Cerebellar cortex (tissue), 1 donor: ENCODE results near the gene ANXA6.

Source experiments
- DNase-seq: peaks from one replicate; pipeline ENCODE4 v3.0.0-alpha.2; 2015; ENCODE audit warnings: low spot score

The ANXA6 gene

DNA sequence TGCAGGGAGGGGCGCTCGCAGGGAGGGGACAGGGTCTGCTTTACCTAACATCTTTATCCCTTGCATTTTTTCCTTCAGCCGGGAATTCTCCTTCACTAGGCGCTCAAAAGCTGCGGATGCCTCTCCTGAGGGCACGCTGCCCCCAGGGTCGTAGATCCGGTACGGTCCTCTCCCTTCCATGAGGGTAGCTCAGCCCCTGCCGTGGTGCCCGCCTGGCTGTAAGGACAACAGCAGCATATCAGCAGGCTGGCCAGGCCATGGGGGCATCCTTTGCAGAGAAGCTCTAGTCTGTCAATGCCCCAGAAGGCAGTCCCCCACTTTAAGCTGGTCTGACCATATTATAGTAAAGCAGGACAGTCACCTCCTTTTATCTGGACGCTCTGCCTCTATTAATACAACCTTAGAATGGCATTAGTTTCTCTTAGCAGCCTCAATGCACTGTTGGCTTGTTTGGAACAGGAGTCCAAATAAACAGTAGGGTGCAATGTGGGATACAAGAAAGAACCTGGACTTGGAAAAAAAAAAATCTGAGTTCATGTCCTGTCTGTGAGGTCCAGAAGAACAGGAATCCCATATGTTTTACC lies 92.6 kb downstream of the ANXA6 start:
- DNase-seq, result no peak

DNA sequence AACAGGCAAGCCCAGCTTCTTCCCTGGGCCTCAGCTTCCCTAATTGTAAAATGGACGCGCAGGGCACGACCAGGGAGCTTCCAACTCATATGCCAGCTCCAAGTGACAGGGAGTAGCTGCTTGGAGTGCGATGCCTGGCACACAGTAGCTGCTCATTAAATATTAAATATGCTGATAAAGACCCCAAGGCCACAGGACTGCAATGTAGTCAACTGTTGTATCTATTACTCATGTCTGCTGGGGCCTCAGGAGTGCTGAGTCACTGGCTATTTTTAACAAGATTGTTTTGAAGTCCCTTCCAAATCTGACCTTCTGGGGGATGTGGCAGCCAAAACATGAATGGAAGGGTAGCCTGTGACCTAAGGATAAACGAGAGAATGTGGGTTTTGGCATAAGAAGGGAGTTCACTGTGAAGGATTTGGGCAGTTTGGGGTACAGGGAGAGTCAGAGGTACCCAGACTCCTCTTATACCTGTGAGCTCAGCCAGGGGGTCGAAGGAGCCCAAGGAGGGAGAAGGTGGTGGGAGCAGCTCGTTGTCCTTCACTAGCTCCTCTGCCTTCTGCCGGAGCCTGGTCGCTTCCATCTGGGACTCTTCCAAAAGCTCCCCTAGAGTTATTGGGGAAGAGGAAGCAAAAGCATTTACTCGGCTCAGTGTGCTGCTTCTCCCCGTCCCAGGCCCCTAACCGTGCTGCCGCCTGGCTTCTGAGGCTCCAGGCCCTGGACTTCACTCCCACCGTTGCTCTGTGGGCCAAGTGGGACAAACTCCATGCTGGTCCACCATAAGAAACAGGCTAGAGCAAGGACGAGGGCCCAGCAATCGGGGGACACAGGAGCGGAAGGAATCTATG lies 94.2 kb downstream of the ANXA6 start:
- DNase-seq, result peak; percentile 65

DNA sequence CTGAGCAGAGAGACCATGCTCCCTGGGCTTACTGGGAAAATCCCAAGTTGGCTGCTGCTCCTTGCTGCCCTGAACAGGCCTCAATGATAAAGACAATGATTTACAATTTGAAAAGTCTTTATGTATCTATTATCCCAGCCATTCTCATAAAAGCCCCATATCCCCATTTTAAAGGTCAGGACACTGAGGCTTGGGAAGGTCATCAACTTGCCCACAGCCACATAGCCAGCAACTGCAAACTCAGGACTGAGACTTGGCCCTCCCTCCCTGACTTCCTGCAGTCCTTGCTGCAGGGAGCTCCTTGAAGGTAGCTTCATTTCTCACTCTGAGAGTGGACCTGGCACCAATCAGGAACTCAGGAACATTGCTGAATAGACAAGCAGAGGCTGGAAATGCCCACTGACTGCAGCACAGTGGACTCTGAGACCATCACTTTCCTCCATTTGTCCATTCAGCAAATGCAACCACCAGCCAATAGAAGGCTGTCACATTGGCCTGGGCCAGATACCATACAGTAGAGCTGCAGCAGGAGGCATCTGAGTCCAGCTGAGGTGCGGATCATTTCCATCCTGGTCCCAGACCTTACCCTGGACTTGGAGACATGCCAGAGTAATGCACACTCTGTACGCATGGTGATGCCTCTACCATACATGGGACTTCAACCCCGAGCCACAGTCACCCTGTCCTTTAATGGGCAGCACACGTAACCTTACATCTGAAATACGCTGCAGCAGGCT lies 95.0 kb downstream of the ANXA6 start:
- DNase-seq, result no peak

DNA sequence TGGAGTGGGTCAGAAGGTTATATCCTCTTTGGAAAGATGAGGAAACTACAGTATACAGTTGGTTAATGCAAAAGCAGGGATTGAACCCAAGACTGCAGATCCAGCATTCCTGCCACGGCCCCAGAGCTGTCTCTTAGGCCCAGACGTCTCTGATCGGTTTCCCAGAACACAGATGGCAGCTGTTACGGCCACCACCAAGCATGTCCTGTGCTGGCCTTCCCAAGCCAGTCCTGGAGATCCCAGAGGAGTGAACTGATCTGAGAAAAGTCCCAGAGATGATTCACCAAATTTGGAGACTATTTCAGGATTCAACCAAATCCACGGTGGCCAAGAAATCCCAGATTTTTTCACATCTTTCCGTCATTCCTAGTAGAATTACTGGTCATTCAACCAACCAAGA lies 96.8 kb downstream of the ANXA6 start:
- no peak for DNase-seq

DNA sequence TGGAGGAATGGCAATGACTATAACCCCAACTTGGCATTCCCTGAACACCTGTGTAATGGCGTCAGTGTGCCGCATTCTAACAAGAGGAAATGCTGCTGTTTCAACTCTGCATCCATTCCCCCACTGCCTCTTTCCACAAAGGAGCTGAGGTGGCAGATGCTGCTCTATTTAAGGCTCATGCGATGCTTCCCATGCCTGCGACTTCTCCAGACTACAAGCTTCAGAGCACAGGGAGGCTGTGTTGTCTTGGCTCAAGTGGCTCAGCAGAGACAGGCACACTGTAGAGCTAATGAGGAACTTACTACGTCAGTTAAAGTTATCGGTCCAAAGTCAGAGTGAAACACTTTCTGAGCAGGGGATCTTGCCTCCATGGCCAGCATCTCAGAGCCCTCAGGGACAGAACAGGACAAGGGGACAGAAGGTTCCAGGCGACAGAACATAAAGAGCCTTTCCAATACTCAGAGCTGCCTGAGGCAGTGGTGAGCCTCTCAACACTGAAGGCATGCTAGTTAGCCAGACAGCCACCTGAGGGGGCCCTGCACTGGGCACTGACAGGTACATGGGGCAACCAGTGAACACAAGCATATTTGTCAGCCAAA lies 98.6 kb downstream of the ANXA6 start:
- no peak for DNase-seq

DNA sequence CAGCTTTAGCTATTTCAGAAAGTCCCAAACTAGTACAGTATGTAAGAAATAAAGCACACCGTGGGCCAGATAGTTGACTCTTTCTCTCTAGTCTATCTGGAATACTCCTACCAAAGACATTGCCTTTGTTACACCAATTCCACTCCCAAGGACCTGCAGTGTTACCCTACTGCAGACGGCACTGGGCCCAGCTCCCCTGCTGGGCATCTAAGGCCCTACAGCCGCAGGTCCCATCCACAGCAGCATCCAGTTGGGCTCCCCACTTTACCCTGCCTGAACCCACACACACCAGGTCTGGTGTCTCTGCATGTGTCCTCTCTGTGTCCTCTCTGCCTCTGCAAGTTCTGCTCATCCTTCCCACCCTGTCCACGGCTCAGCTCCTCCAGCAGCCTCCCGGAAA lies 99.3 kb downstream of the ANXA6 start:
- no peak for DNase-seq

DNA sequence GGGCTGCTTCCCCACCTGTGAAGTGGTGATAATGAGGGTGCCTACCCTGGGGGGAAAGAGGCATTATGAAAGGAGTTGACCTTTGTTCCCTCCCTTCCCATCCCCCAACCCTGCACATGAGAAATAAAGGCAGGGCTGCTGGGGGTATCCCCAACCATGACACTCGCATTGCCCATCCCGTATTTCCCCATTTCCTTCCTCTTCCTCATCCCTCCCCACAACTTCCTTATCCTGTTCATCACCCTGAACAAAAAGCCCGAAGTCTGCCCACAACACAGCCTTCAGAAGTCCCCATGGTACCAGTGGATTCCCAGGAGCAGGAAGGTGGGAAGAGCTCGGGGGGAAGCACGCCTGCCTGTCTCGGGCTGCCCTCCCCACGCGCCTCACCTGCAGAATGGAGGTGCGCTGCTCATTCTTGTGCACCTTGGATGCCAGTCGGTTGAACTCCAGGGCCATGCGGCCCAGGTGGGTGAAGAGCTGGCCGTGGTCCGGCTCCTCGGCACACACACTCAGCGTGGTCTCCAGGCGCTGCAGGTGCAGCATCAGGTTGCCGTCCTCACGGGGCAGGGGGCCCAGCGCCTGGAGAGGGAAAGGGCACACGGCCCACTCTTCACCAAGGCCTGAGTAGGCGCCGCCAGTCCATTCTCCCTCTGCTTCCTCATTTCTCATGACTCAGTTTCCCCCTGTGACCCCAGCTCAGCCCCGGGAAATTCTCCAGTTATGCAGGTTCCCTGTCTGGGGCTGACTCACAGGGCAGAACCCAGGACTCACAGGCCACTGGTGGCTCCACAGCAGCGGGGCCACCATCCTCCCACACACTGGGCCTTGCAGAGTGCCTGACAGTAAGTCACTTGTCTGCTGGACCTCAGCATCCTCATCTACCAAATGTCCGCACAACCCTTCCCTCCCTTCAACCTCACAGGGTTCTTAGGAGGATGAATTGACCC lies 100.9 kb downstream of the ANXA6 start:
- DNase-seq, result no peak

DNA sequence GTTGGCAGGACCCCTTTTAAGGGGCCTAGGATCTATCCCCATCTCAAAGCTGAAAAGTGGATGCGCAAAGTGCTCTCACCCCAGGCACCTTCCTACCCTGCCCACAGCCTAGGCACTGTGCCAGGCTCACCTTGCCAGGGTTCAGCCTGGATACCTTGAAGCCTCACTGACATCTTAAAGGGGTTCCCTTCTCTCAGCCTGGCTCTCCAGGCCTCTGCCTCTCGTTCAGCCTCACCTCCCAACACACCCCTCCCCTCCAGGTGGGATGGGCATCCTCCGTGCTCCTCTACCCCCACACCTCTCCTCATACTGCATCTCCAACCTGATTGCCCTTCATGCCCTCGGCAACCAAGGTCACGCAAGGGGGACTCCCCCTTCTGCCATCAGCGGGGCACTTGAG lies 102.2 kb downstream of the ANXA6 start:
- no peak for DNase-seq

DNA sequence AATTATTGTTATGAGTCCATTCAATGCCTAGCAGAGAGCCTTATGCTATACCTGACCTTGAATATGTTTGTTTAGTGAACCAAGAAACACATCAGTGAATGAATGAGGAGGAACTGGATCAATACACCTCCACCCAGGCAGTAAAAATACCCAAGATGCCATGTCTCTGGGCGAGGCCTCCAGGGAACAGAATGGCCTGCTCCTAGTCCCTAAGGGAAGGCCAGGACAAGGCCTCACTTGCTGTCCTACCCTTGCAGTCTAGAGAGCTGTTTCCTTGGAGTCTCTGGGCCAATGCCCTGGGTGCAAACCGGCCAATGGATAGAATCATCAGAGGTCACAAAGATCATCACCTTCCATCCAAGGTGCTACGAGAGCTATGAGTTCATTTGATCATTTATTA lies 102.9 kb downstream of the ANXA6 start:
- no peak for DNase-seq

DNA sequence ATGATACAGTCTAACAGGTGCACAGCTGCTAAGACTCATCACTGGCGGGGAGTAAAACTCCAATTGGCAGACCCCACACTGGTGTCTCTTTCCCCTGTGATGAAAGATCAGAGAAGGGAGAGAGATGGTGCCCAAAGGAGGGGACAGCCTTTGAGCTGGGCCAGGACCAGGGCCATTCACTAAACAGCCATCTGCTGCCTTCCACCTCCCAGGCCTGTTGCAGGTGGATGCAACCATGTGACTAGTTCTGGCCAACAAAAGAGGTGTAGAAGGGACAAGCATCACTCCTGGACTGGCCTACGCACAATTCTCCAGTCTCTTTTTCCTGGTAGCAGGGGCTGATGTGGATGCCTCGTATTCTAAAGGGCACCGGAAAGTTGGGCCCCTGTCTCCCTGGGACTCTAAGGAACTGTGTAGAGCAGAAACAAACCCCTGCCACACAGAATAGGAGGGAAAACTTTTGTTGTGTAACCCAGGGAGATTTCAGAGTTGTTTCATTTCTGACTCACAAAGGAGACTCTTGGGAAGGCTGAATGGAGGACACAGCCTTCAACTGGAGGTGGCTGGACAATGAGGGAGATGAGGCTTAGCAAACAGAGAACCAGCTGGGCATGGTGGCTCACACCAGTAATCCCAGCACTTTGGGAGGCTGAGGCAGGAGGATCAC lies 103.7 kb downstream of the ANXA6 start:
- DNase-seq, result peak; percentile 64

DNA sequence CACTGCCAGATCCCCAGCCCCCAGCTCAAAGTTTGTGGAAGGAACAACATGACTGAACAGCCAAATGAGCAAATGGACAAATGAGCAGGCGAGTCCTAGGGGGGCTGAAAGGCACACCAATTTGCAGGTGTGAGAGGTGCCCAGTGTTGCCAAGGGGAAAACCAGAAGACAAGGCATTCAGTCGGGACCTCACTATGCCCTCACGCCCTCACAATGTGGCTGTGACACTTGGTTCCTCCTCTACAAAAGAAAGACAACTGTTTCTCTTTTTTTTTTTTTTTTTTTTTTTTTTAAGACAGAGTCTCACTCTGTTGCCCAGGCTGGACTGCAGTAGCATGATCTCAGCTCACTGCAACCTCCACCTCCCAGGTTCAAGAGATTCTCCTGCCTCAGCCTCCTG lies 104.7 kb downstream of the ANXA6 start:
- no peak for DNase-seq

DNA sequence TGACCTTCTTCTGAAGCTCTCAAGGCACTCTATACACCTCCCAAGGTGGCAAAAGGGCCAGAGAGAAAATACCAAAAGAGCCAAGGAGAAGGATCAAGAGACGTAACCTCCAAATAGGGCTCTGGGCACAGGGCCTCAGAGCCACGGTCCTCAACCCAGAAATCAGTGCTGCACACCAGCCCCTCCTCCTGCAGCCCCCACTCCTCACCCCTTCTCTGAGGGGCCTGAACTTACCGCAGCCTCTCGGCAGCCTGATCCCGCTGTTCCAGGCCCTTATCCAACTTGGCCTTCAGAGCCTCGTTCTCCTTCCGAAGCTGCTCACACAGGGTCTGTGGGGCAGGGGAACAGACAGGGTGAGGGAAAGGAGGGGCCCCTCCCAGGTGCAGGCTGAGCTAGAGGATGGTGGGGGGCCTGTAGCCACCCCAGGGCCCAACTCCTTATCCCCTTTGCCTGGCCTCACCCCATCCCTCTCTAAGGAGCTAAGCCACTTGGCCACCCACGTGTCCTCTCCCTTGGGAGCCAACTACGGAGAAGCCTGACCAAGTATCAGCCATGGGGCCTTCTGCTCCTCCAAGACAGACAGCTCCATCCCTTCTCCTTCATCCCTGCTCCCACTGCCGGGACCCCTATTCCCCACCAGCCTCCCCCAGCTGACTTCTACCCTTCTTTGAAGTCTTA lies 105.5 kb downstream of the ANXA6 start:
- no peak for DNase-seq

DNA sequence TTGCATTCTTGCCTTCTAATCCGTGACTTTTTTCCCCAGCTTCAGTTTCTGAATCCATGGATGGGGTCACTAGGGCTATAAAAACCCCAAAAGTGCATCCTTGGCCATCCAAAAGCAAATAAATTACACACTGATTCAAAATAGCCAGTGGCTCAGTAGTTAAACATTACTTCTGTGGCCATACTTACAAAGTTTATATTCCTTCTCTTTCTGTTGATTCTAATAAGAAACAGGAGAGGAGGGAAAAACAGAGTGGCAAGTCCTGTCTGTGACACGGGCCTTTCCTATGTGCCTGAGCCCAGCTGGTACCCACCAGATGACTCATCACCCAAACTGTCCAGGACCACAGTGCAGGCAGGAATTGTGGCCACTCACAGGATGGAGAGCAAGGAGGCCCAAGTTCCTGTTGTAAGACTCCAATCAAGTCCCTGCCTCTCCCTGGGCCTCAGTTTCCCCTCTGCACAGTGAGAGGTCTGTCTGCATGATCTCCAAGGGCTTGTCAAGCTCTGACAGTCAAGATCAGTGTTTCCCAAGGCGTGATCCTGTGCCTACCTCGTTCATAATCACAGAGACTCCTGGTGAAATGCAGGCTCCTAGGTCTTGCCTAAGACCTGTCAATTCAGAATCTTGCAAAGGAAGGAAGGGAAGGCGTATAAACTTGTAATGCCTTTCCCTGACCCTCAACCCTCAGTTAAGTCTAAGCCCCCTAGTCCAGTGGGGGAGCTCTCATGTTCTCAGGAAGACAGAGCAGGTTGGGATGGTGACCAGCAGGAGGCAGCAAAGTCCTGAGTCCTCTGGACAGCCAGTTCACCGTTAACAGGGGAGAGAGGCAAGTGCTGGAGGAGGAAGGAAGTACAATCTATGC lies 106.3 kb downstream of the ANXA6 start:
- DNase-seq, result peak; percentile 80
